OCI-LY1 (cell line): ENCODE results near the gene TTC23.

Experiments used
- H2AFZ ChIP-seq: fragments of 200-600 bp; sonication (generic), shearing (Covaris generic); 2 replicates; pipeline ENCODE4 v1.6.0; 2014; ENCODE audit warnings: antibody characterized with exemption, mild to moderate bottlenecking, low read length
- H3F3A ChIP-seq: fragments of 200-600 bp; sonication (generic), shearing (Covaris generic); 2 replicates; pipeline ENCODE4 v1.6.0; 2014; ENCODE audit warnings: mild to moderate bottlenecking, antibody characterized with exemption, low read length, moderate library complexity; ENCODE audit not compliant: insufficient read depth
- H3K27ac ChIP-seq: fragments of 200-600 bp; sonication (generic); 2 replicates; pipeline ENCODE4 v1.5.1; 2014; ENCODE audit warnings: low read length, mixed run types, mild to moderate bottlenecking, low read depth; ENCODE audit not compliant: poor library complexity, severe bottlenecking
- H3K27me3 ChIP-seq: fragments of 200-600 bp; sonication (generic); 2 replicates; pipeline ENCODE4 v1.6.0; 2014; ENCODE audit warnings: antibody characterized with exemption, mild to moderate bottlenecking, low read length, moderate library complexity; ENCODE audit not compliant: insufficient read depth
- H3K36me3 ChIP-seq: fragments of 200-600 bp; sonication (generic); 2 replicates; pipeline ENCODE4 v1.6.1; 2014; ENCODE audit warnings: mild to moderate bottlenecking, antibody characterized with exemption, low read length, moderate library complexity, mixed read lengths; ENCODE audit not compliant: insufficient read depth
- H3K4me1 ChIP-seq: fragments of 200-600 bp; sonication (generic); 2 replicates; pipeline ENCODE4 v1.5.1; 2014; ENCODE audit warnings: mild to moderate bottlenecking, low read length, moderate library complexity; ENCODE audit not compliant: insufficient read depth, severe bottlenecking
- H3K4me2 ChIP-seq: fragments of 200-600 bp; sonication (generic), shearing (Covaris generic); 2 replicates; pipeline ENCODE4 v1.6.1; 2014; ENCODE audit warnings: low read length
- H3K4me3 ChIP-seq: fragments of 200-600 bp; sonication (generic); 2 replicates; pipeline ENCODE4 v1.5.1; 2014; ENCODE audit warnings: low read length, low read depth, mild to moderate bottlenecking, mixed read lengths; ENCODE audit not compliant: poor library complexity, severe bottlenecking
- H3K79me2 ChIP-seq: fragments of 200-600 bp; shearing (Covaris generic); 2 replicates; pipeline ENCODE4 v1.6.1; 2016; ENCODE audit warnings: mixed run types, low read length, mixed read lengths; ENCODE audit not compliant: insufficient read depth
- H3K9ac ChIP-seq: fragments of 200-600 bp; sonication (generic), shearing (Covaris generic); 2 replicates; pipeline ENCODE4 v1.6.1; 2014; ENCODE audit warnings: mild to moderate bottlenecking, low read length, mixed read lengths
- H3K9me2 ChIP-seq: fragments of 200-600 bp; sonication (generic), shearing (Covaris generic); 2 replicates; pipeline ENCODE4 v1.6.1; 2014; ENCODE audit warnings: low read depth, mild to moderate bottlenecking, low read length, mixed read lengths
- H3K9me3 ChIP-seq: fragments of 200-600 bp; shearing (Covaris generic); 2 replicates; pipeline ENCODE4 v1.6.1; 2014; ENCODE audit warnings: low read length, mixed read lengths
- H4K20me1 ChIP-seq: fragments of 200-600 bp; sonication (generic), shearing (Covaris generic); 2 replicates; pipeline ENCODE4 v1.6.0; 2016; ENCODE audit warnings: mild to moderate bottlenecking, low read length; ENCODE audit not compliant: insufficient read depth
- CTCF ChIP-seq: fragments of 200-600 bp; sonication (generic), shearing (Covaris generic); IDR thresholded peaks from 2 replicates; pipeline ENCODE4 v1.5.1; 2017; ENCODE audit warnings: mild to moderate bottlenecking, antibody characterized with exemption, low read length, moderate library complexity, mixed read lengths
- EZH2 ChIP-seq: fragments of 200-600 bp; sonication (generic), shearing (Covaris generic); IDR thresholded peaks from 2 replicates; pipeline ENCODE4 v1.8.0; 2017; ENCODE audit warnings: borderline replicate concordance, mixed run types, mild to moderate bottlenecking, antibody characterized with exemption, low read length, moderate library complexity, mixed read lengths

The TTC23 gene

GRCh38 chr15:99213187-99213811, 36.1 kb downstream of the TTC23 start:
- Histone ChIP-seq H3K4me2 (no peak overlapping the region), H4K20me1 (no peaks in the 10 kb centered on the region), H3K79me2 (no peaks in the 10 kb centered on the region), H3F3A (no peaks in the 10 kb centered on the region), H2AFZ (no peak overlapping the region), H3K9me3 (no peaks in the 10 kb centered on the region), H3K4me3 (no peak overlapping the region), H3K27ac (no peak overlapping the region), H3K27me3 (no peaks in the 10 kb centered on the region), H3K9me2 (no peaks in the 10 kb centered on the region), H3K36me3 (no peaks in the 10 kb centered on the region), H3K9ac (no peak overlapping the region), H3K4me1 (no peaks in the 10 kb centered on the region)
- TF ChIP-seq CTCF (peak; percentile 89), EZH2 (no peak)

DNA sequence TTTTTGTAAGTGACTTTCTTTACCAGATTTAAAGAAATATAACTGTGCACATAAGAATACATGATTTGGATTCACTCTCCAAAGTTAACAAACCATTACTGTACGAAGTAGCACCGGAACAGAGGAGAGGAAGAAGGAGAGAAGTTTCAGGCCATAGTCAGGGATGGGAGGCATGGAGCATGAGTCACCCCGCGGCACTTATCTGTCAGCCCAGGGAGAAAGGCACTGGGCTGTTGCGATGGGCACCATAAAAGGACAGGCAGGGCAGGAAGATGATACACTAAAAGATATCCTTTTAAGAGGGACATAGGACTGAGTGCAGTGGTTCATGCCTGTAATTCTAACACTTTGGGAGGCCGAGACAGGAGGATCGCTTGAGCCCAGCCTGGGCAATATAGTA, 37.0 kb downstream of the TTC23 start:
- TF ChIP-seq CTCF (no peak), EZH2 (no peak)
- no peak overlapping the region for H2AFZ ChIP-seq
- no peak overlapping the region for H3K27ac ChIP-seq
- H3K9me3 ChIP-seq: no peaks in the 10 kb centered on the region
- H3F3A ChIP-seq: no peaks in the 10 kb centered on the region
- H3K79me2 ChIP-seq: no peaks in the 10 kb centered on the region
- no peak overlapping the region for H3K4me2 ChIP-seq
- no peak overlapping the region for H3K9ac ChIP-seq
- no peaks in the 10 kb centered on the region for H3K36me3 ChIP-seq
- H3K27me3 ChIP-seq: no peaks in the 10 kb centered on the region
- H4K20me1 ChIP-seq: no peaks in the 10 kb centered on the region
- H3K4me3 ChIP-seq: no peak overlapping the region
- H3K4me1 ChIP-seq: no peaks in the 10 kb centered on the region
- no peaks in the 10 kb centered on the region for H3K9me2 ChIP-seq

DNA sequence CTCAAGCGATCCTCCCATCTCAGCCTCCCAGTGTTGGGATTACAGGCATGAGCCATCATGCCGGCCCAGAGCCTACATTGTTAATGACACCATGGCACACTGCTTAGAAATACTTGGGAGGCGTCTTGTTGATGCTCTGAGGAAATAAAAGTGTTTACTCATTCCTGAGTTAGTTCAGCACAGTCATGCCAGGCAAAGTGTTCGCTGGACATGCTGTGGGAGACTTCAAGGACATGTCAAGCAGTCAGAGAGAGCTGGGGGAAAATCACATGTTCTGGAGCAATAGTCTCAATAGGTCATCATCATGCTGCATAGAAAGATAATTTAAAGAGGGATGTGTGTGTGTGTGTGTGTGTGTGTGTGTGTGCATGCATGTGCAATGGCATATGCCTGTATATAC, 37.5 kb downstream of the TTC23 start:
- H2AFZ ChIP-seq: no peak overlapping the region
- H3K4me2 ChIP-seq: no peak overlapping the region
- no peak overlapping the region for H3K9ac ChIP-seq
- no peaks in the 10 kb centered on the region for H3K27me3 ChIP-seq
- H3K27ac ChIP-seq: no peak overlapping the region
- no peaks in the 10 kb centered on the region for H3K36me3 ChIP-seq
- no peaks in the 10 kb centered on the region for H3K9me2 ChIP-seq
- no peak for TF ChIP-seq CTCF
- no peaks in the 10 kb centered on the region for H3F3A ChIP-seq
- no peak overlapping the region for H3K4me3 ChIP-seq
- no peaks in the 10 kb centered on the region for H4K20me1 ChIP-seq
- H3K79me2 ChIP-seq: no peaks in the 10 kb centered on the region
- H3K9me3 ChIP-seq: no peaks in the 10 kb centered on the region
- no peaks in the 10 kb centered on the region for H3K4me1 ChIP-seq
